ENCODE results near the gene MIOX. TPM values are rescaled to one million over a fixed set of nuclear protein-coding genes. Genes with fewer than 3 reads are reported as not detected.

Gene MIOX
- total and polyA plus RNA-seq, 2 donors (not counting 3 experiments of a cell fraction or from before 2014, with no cell fraction given): not detected

DNA sequence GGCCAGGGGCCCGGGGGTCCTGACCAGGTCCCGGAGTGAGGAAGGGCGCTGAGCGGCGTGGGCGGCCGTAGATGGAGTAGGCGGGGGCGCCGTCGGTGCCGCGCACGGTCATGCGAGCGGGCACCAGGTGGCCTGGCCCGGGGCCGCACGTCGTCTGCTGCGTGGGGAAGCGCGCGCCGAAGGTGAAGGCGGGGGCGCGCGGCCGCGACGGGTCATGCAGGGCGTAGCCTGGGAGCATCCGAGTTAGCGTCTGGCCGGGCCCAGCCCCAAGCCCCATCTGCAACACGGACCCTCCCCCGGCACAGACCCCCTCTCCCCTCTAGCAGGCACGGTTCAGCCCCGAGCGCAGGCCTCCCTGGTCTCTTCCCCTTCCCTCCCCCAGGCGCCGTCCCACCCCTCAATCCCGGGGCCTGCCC is 44.9 kb downstream of the MIOX start:
- FAIRE-seq: no peak
- no peaks in the 10 kb centered on the region for H3K79me2 ChIP-seq (ENCODE audit: control insufficient read depth, insufficient read depth, low read length)
- no peak overlapping the region for H3K9ac ChIP-seq (replicated peaks; ENCODE audit: extremely low read depth, insufficient read depth, low read length)
- peak overlapping the region in 2 of 3 experiments; percentile 8 to 36 for H3K4me3 ChIP-seq (replicated peaks in 1 of 3; ENCODE audit: insufficient read depth in 1 of 3, low read depth in 1 of 3, low read length in 3 of 3)
- intact Hi-C loops (cut with micrococcal nuclease) (no loop called here), dilution Hi-C loops (cut with MboI; ENCODE audit: extremely low pct_ligation_motif_present, low sequenced_read_pairs) (no loop called here)
- ChIA-PET POLR2A (no interaction called here), CTCF (interaction anchor here (0.5 to 1.7 kb wide), 3 partner anchors 26 to 89 kb away, joined by 3 to 10 read pairs (median 3); no protein-coding TSS in a partner anchor)
- H3K36me3 ChIP-seq (ENCODE audit: control insufficient read depth in 2 of 2, extremely low read depth in 1 of 2, insufficient read depth in 2 of 2, low read length in 2 of 2): no peaks in the 10 kb centered on the region
- H3K27ac ChIP-seq (ENCODE audit: insufficient read depth, low read depth, low read length): no peak overlapping the region
- H3K9me1 ChIP-seq (replicated peaks; ENCODE audit: control insufficient read depth, extremely low read depth, insufficient read depth, low read length): no peaks in the 10 kb centered on the region
- BruUV-seq (replicated peaks): no TSS peak
- peaks cover 3 to 13% of the 10 kb centered on the region in 2 experiments for H3K27me3 ChIP-seq (ENCODE audit: control insufficient read depth in 2 of 2, insufficient read depth in 2 of 2, low read length in 2 of 2)
- TF ChIP-seq POLR2AphosphoS5 (IDR thresholded peaks at IDR 0.05; ENCODE audit: insufficient read depth, low read depth, low read length): no peak
- no peak for TF ChIP-seq POLR2A (IDR thresholded peaks at IDR 0.05; ENCODE audit: low read depth, low read length)
- TF ChIP-seq JUN (IDR thresholded peaks at IDR 0.05; ENCODE audit: borderline replicate concordance, insufficient read depth, insufficient read length, low read depth): no peak
- no peaks in the 10 kb centered on the region for H3K9me3 ChIP-seq (replicated peaks; ENCODE audit: control insufficient read depth, insufficient read depth, low read length)
- DNase-seq (ENCODE audit: low read depth, low spot score): no peak
- H3K4me1 ChIP-seq (ENCODE audit: control insufficient read depth, extremely low read depth, insufficient read depth, low read length): peaks cover 21% of the 10 kb centered on the region
- peak overlapping the region; percentile 58 for H3K4me2 ChIP-seq (ENCODE audit: insufficient read depth, low read length)
- peak overlapping the region; percentile 55 for H2AFZ ChIP-seq (ENCODE audit: low read depth, low read length)
- H4K20me1 ChIP-seq (replicated peaks; ENCODE audit: control insufficient read depth, extremely low read depth, insufficient read depth, low read length): no peaks in the 10 kb centered on the region

DNA sequence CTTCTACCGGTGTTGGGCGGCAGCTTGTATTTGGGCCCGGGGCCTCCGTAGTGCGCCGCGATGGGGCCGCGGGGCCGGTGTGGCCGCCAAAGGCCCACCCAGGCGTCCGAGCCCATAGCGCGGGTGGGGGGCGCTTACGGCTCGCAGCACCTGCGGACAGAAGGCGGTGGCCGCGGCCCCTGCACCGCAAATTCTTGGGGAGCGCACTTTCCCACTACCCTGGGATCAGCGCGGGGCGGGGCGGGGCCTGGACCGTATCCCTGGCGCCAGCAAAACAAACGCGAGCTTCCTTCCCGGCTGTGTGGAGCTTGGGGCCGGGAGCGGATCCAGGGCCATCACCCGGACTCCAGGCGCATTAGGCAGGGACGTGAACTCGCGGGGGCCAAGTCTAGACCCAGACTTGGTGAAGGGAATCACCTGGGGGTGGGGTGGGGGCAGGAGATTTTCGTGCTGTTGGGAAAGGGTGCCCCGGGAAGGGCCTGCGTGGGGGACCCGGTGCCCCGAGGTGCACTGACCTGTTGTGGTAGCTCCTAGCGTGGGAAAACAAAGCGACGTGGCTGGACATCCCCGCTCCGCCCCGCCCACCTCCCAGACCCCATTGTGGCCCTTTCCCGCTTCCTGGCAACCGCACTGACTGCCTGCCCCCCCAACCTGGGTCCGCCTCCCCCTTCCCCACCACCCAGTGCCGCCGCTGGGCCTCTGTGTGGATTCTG is 45.5 kb downstream of the MIOX start:
- Histone ChIP-seq H3K36me3 (ENCODE audit: control insufficient read depth in 2 of 2, extremely low read depth in 1 of 2, insufficient read depth in 2 of 2, low read length in 2 of 2) (no peaks in the 10 kb centered on the region), H3K4me1 (ENCODE audit: control insufficient read depth, extremely low read depth, insufficient read depth, low read length) (peaks cover 18% of the 10 kb centered on the region), H4K20me1 (replicated peaks; ENCODE audit: control insufficient read depth, extremely low read depth, insufficient read depth, low read length) (no peaks in the 10 kb centered on the region), H3K4me2 (ENCODE audit: insufficient read depth, low read length) (peak overlapping the region; percentile 58), H3K9me1 (replicated peaks; ENCODE audit: control insufficient read depth, extremely low read depth, insufficient read depth, low read length) (no peaks in the 10 kb centered on the region), H3K9ac (replicated peaks; ENCODE audit: extremely low read depth, insufficient read depth, low read length) (no peak overlapping the region), H3K79me2 (ENCODE audit: control insufficient read depth, insufficient read depth, low read length) (no peaks in the 10 kb centered on the region), H2AFZ (ENCODE audit: low read depth, low read length) (peak overlapping the region; percentile 55), H3K27me3 (ENCODE audit: control insufficient read depth in 2 of 2, insufficient read depth in 2 of 2, low read length in 2 of 2) (peaks cover 3 to 13% of the 10 kb centered on the region in 2 experiments), H3K9me3 (replicated peaks; ENCODE audit: control insufficient read depth, insufficient read depth, low read length) (no peaks in the 10 kb centered on the region), H3K4me3 (replicated peaks in 1 of 3; ENCODE audit: insufficient read depth in 1 of 3, low read depth in 1 of 3, low read length in 3 of 3) (peak overlapping the region in 2 of 3 experiments; percentile 8 to 36), H3K27ac (ENCODE audit: insufficient read depth, low read depth, low read length) (no peak overlapping the region)
- FAIRE-seq (no peak), DNase-seq (ENCODE audit: low read depth, low spot score) (peak; percentile 42)
- intact Hi-C loops (cut with micrococcal nuclease): no loop called here
- POLR2A ChIA-PET: no interaction called here
- dilution Hi-C loops (cut with MboI; ENCODE audit: extremely low pct_ligation_motif_present, low sequenced_read_pairs): no loop called here
- TF ChIP-seq POLR2AphosphoS5 (IDR thresholded peaks at IDR 0.05; ENCODE audit: insufficient read depth, low read depth, low read length) (no peak), JUN (IDR thresholded peaks at IDR 0.05; ENCODE audit: borderline replicate concordance, insufficient read depth, insufficient read length, low read depth) (no peak), EZH2 (IDR thresholded peaks at IDR 0.05; ENCODE audit: borderline replicate concordance, low read depth, low read length, severe bottlenecking) (no peak), MYC (IDR thresholded peaks at IDR 0.05; ENCODE audit: low read depth, low read length) (no peak), GATA2 (IDR thresholded peaks at IDR 0.05; ENCODE audit: insufficient read depth, insufficient read length, low read depth, low read length) (no peak), FOS (IDR thresholded peaks at IDR 0.05; ENCODE audit: borderline replicate concordance, insufficient read depth, low read length) (no peak), POLR2A (IDR thresholded peaks at IDR 0.05; ENCODE audit: low read depth, low read length) (no peak)
- TF ChIP-seq, protein P1, sequence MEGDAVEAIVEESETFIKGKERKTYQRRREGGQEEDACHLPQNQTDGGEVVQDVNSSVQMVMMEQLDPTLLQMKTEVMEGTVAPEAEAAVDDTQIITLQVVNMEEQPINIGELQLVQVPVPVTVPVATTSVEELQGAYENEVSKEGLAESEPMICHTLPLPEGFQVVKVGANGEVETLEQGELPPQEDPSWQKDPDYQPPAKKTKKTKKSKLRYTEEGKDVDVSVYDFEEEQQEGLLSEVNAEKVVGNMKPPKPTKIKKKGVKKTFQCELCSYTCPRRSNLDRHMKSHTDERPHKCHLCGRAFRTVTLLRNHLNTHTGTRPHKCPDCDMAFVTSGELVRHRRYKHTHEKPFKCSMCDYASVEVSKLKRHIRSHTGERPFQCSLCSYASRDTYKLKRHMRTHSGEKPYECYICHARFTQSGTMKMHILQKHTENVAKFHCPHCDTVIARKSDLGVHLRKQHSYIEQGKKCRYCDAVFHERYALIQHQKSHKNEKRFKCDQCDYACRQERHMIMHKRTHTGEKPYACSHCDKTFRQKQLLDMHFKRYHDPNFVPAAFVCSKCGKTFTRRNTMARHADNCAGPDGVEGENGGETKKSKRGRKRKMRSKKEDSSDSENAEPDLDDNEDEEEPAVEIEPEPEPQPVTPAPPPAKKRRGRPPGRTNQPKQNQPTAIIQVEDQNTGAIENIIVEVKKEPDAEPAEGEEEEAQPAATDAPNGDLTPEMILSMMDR (IDR thresholded peaks at IDR 0.05; ENCODE audit: extremely low read depth in 1 of 2, insufficient read depth in 1 of 2, low read depth in 1 of 2, low read length in 2 of 2): no peak
- TF ChIP-seq, protein P2, sequence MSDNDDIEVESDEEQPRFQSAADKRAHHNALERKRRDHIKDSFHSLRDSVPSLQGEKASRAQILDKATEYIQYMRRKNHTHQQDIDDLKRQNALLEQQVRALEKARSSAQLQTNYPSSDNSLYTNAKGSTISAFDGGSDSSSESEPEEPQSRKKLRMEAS (IDR thresholded peaks at IDR 0.05; ENCODE audit: insufficient read depth, insufficient read length): no peak
- no TSS peak for BruUV-seq (replicated peaks)
- CTCF ChIA-PET: interaction anchor here (0.5 to 1.7 kb wide), 5 partner anchors 25 to 88 kb away, joined by 3 to 10 read pairs (median 3); partner anchors contain the start of gene SYCE3
